ENCODE data around the gene RNF215. TPM values are rescaled to one million over a fixed set of nuclear protein-coding genes. Genes with fewer than 3 reads are reported as not detected.

Gene RNF215
- total RNA-seq, 2 donors from 2014 or later = 5.6 to 7.5 TPM

DNA sequence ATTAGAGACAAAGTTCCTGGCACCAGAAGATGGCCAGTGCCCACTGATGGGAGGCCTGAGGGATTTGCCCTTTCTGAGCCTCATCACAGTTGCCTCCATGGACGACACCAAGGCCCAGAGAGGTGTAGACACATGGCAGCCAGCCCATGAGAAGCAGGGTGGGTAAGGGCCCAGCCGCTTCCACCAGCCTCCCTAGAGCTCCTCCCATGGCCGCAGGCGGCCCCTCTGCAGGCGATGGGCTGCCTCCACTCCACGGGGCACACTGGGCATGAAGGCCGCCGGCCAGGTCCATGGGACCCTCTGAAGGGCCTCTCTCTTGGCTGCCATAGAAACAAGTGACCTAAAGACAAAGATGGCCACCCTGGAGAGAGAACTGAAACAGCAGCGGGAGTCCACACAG, 15.9 kb downstream of the RNF215 start:
- H3K27me3 ChIP-seq = no peaks in the 10 kb centered on the region
- no peak overlapping the region for H3K27ac ChIP-seq
- H3K36me3 ChIP-seq = no peaks in the 10 kb centered on the region
- no peak overlapping the region for H3K4me3 ChIP-seq
- H3K9me3 ChIP-seq = no peaks in the 10 kb centered on the region
- no peak for DNase-seq (ENCODE audit: low spot score)
- TF ChIP-seq, protein P1, sequence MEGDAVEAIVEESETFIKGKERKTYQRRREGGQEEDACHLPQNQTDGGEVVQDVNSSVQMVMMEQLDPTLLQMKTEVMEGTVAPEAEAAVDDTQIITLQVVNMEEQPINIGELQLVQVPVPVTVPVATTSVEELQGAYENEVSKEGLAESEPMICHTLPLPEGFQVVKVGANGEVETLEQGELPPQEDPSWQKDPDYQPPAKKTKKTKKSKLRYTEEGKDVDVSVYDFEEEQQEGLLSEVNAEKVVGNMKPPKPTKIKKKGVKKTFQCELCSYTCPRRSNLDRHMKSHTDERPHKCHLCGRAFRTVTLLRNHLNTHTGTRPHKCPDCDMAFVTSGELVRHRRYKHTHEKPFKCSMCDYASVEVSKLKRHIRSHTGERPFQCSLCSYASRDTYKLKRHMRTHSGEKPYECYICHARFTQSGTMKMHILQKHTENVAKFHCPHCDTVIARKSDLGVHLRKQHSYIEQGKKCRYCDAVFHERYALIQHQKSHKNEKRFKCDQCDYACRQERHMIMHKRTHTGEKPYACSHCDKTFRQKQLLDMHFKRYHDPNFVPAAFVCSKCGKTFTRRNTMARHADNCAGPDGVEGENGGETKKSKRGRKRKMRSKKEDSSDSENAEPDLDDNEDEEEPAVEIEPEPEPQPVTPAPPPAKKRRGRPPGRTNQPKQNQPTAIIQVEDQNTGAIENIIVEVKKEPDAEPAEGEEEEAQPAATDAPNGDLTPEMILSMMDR (IDR thresholded peaks at IDR 0.05) = no peak
- peaks cover 0 to 7% of the 10 kb centered on the region in 2 donors for H3K4me1 ChIP-seq

DNA sequence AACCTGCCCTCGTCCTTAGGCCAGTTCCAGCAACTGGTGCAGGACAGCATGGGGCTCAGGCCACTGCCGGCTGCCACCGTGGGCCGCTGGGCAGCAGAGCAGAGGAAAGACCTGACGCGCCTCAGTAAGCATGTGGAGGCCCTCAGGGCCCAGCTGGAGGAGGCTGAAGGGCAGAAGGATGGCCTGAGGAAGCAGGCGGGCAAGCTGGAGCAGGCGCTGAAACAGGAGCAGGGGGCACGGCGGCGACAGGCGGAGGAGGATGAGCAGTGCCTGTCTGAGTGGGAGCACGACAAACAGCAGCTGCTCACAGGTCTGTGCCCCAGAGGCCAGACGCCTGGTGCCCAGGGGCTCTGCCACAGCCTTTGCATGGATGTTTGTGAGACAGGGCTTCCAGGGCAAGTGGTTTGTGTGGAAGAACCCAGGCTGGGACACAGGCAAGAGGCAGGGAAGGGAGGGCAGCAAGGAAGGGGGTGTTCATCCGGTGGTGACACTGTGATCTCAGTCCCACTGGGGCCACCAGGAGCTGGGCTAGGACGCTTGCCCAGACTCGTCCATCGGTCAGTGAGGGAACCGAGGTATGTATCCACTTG, 16.5 kb downstream of the RNF215 start:
- Histone ChIP-seq H3K4me1 (peaks cover 0 to 7% of the 10 kb centered on the region in 2 donors), H3K27me3 (no peaks in the 10 kb centered on the region), H3K4me3 (no peak overlapping the region), H3K9me3 (no peaks in the 10 kb centered on the region), H3K36me3 (no peaks in the 10 kb centered on the region), H3K27ac (no peak overlapping the region)
- TF ChIP-seq, protein P1 (IDR thresholded peaks at IDR 0.05) = no peak
- no peak for DNase-seq (ENCODE audit: low spot score)

DNA sequence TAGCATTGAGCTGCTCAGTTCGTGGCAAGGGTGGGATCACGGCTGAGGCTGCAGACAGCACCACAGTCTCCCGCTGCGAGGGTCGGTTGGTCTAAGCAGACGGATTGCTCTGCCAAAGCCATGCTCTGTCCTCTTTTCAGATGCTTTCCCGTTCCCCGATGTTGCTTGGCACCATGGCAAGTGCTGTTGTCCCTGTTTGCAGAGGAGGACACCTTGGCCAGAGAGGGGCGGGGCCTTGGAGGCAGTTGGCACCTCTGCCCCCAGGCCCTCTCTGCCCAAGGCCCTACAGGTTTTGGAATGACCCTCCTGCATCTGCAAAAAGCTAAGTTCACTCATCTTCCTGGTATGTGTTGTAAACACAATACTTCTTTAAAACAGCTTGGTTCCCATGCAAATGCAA, 18.8 kb downstream of the RNF215 start:
- Histone ChIP-seq H3K27ac (no peak overlapping the region), H3K27me3 (no peaks in the 10 kb centered on the region), H3K9me3 (no peaks in the 10 kb centered on the region), H3K4me3 (no peak overlapping the region), H3K4me1 (no peaks in the 10 kb centered on the region), H3K36me3 (no peaks in the 10 kb centered on the region)
- TF ChIP-seq, protein P1 (IDR thresholded peaks at IDR 0.05) = no peak
- DNase-seq (ENCODE audit: low spot score) = no peak

DNA sequence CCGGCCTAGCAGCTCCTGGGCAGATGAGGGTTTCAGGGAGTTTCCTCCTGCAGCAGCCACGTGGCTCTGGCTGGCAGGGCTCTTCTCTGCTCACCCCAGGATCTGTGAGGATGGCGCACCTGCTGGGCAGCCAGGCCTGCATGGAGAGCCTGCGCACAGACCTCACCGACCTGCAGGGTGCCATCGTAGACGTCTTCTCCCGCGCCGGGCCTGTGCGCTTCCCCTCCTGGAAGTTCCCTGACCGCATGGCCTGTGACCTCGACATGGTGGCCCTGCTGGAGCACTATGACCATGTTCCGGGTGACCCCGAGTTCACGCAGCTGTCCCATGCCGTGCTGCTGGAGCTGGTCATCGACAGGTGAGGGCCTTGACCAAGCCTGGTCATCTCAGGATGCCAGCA, 21.3 kb downstream of the RNF215 start:
- Histone ChIP-seq H3K36me3 (no peaks in the 10 kb centered on the region), H3K27ac (no peak overlapping the region), H3K9me3 (no peaks in the 10 kb centered on the region), H3K4me1 (no peaks in the 10 kb centered on the region), H3K27me3 (no peaks in the 10 kb centered on the region), H3K4me3 (no peak overlapping the region)
- no peak for DNase-seq (ENCODE audit: low spot score)
- TF ChIP-seq, protein P1 (IDR thresholded peaks at IDR 0.05) = no peak

DNA sequence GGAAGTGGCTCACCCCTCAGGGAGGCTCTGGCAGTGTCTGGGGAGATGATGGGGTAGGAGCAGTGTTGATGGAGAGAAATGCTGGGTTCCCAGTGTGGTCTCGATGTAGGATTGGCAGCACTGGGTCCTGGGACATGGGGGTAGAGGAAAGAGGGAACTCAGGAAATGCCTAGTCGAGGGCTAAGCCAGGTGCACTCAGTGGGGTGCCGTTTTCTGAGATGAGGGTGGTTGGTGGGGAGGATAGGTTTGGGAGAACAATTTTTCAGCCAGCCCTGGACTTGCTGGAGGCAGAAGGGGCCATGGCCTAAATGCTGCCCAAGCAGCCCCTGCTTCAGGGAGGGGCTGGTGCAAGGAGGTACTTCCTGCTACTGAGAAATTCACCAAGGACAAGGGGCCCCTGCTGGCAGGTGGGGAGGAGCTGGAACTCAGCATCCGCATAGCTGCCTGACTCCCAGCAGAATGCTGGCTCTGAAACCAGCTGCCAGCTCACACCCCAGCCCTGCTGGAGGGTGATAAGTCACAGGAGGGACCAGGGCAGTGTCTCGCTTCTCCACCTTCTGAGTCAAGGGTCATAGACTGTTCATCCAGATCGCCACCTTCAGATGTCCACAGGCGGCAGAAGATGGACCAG, 24.4 kb downstream of the RNF215 start:
- Histone ChIP-seq H3K36me3 (no peaks in the 10 kb centered on the region), H3K4me3 (no peak overlapping the region), H3K9me3 (no peaks in the 10 kb centered on the region), H3K27me3 (no peaks in the 10 kb centered on the region), H3K4me1 (no peaks in the 10 kb centered on the region), H3K27ac (no peak overlapping the region)
- TF ChIP-seq, protein P1 (IDR thresholded peaks at IDR 0.05) = no peak
- DNase-seq (ENCODE audit: low spot score) = no peak
